Natural killer cell (primary cell): ENCODE results near the gene TPO. TPM values are rescaled to one million over a fixed set of nuclear protein-coding genes. Genes with fewer than 3 reads are reported as not detected.

Source experiments
- ATAC-seq, 3 donors: fragments of 150-1000 bp in 2 of 3; fragments of 200-7000 bp in 1 of 3; cut with Tn5 transposase; 1 replicate in 1 of 3; 2 replicates in 2 of 3; pipeline ENCODE4 v1.10.0; 2021; ENCODE audit warnings: mild to moderate bottlenecking in 2 of 3, moderate library complexity in 2 of 3
- DNase-seq, 2 donors: peaks; one replicate each; pipeline versions ENCODE4 v3.0.0 to v3.0.0-alpha.2; 2013 to 2021; ENCODE audit warnings: mixed read lengths in 1 of 2
- H3K27ac ChIP-seq: one replicate; pipeline ENCODE4 v1.5.1; 2013; ENCODE audit warnings: mild to moderate bottlenecking, low read length
- H3K27me3 ChIP-seq: one replicate; pipeline ENCODE4 v1.6.1; 2013; ENCODE audit warnings: low read length; ENCODE audit not compliant: control insufficient read depth, insufficient read depth
- H3K36me3 ChIP-seq: one replicate; pipeline ENCODE4 v1.6.1; 2013; ENCODE audit warnings: low read length; ENCODE audit not compliant: control insufficient read depth, insufficient read depth
- H3K4me1 ChIP-seq: one replicate; pipeline ENCODE4 v1.6.1; 2013; ENCODE audit warnings: low read length; ENCODE audit not compliant: control insufficient read depth, insufficient read depth
- H3K4me3 ChIP-seq: one replicate; pipeline ENCODE4 v1.5.1; 2013; ENCODE audit warnings: low read length
- H3K9me3 ChIP-seq: one replicate; pipeline ENCODE4 v1.6.1; 2013; ENCODE audit warnings: low read length; ENCODE audit not compliant: control insufficient read depth, insufficient read depth
- H3K27ac Mint-ChIP-seq, 2 donors: one replicate each; pipeline ENCODE4 v1.8.0; 2022; ENCODE audit warnings: mild to moderate bottlenecking in 2 of 2, mixed read lengths in 2 of 2, moderate library complexity in 1 of 2
- H3K27me3 Mint-ChIP-seq, 2 donors: one replicate each; pipeline ENCODE4 v1.8.0; 2022; ENCODE audit warnings: low read depth in 2 of 2, mixed read lengths in 2 of 2
- H3K36me3 Mint-ChIP-seq: one replicate; pipeline ENCODE4 v1.8.0; 2022; ENCODE audit warnings: mixed read lengths
- H3K4me1 Mint-ChIP-seq, 2 donors: one replicate each; pipeline ENCODE4 v1.8.0; 2022; ENCODE audit warnings: mixed read lengths in 2 of 2
- H3K4me3 Mint-ChIP-seq: one replicate; pipeline ENCODE4 v1.8.0; 2022; ENCODE audit warnings: mild to moderate bottlenecking, moderate library complexity, mixed read lengths
- H3K9me3 Mint-ChIP-seq, 2 donors: one replicate each; pipeline ENCODE4 v1.8.0; 2022; ENCODE audit warnings: mixed read lengths in 2 of 2
- CTCF ChIP-seq: fragments of 200-600 bp; IDR thresholded peaks from one replicate; pipeline ENCODE4 v1.8.0; 2022; ENCODE audit warnings: antibody characterized with exemption
- WGBS: methylation state at CpG from one replicate; pipeline ENCODE4 v1.1.7; 2013; ENCODE audit warnings: missing lambda C conversion rate; ENCODE audit not compliant: insufficient coverage; 5-methylcytosine and 5-hydroxymethylcytosine counted together
- intact Hi-C: fragments of 100-400 bp; cut with micrococcal nuclease; formaldehyde crosslinking; loops from one replicate; pipeline ENCODE4 v1.14.2; 2022
- total RNA-seq, 4 donors: library from RNA; stranded (reverse); fragments of 120-200 nt in 1 of 4; gene quantifications; one replicate each; pipeline versions ENCODE4 v1.2.3 to v1.2.4, GENCODE V29; 2013 to 2022

Gene TPO
- total RNA-seq, 3 donors from 2014 or later (not counting 1 experiment from before 2014, with no cell fraction given), result not detected

DNA sequence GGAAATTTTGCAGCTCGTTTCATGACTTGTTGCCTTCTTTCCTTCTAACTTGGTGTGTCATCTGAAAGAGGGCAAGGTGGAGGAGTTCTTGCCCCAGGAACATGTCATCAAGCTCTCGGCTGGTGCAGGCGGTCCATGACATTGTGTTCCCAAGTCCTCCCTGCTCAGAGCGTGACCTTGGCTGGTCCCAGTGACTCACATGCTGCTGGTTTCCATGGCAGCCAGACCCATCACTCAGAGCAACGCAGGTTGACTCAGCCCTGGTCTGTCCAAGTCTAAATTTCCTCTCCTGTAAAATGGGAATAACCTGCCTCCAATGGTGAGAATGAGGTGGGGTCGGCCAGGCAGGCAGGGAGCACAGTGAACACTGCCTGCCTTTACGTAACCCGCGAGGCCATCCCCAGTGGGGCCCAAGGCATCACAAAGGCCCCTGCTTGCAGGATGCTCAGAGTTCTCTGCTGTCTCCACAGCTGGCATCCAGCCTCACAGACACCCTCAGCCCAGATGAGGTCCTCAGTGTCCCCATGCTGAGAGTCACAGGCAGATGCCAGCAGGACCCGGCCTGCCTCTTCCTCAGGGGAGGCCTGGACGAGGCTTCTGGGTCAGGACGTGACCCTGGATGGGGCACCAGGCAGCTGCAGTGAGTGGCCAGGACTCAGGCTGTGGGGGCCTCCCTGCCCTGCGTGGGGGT lies 143.7 kb downstream of the TPO start:
- WGBS, result 89% methylated on average over 13 of the region's 13 CpGs
- H3K27ac Mint-ChIP-seq, result no peak overlapping the region
- Histone ChIP-seq H3K27me3 (no peaks in the 10 kb centered on the region), H3K9me3 (no peaks in the 10 kb centered on the region), H3K27ac (no peak overlapping the region), H3K4me3 (no peak overlapping the region), H3K36me3 (no peaks in the 10 kb centered on the region), H3K4me1 (peaks cover under 1% of the 10 kb centered on the region)
- intact Hi-C loops, result no loop called here
- H3K27me3 Mint-ChIP-seq, result peaks cover 3 to 5% of the 10 kb centered on the region in 2 donors
- H3K4me3 Mint-ChIP-seq, result no peak overlapping the region
- H3K36me3 Mint-ChIP-seq, result no peaks in the 10 kb centered on the region
- peaks cover 5% of the 10 kb centered on the region in 2 donors for H3K4me1 Mint-ChIP-seq
- TF ChIP-seq CTCF, result no peak
- H3K9me3 Mint-ChIP-seq, result no peaks in the 10 kb centered on the region
- no peak for DNase-seq
- no peak for ATAC-seq

DNA sequence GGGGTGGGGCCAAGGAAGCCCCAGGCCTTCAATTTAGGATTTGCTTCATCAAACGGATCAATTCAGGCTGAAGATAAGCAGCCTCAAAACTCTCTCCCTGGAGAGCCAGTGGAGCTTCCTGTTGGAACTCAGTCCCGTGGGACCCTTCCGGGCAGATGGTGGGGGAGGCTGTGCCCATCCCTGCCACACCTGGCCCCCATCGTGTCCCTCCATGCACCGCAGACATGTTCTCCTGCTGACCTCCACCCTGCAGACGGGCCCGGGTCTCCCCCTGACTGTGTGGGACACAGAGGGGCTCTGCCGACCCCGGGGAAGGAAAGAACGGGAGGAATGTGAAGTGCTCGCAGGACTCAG lies 144.2 kb downstream of the TPO start:
- Mint-ChIP-seq H3K27ac (no peak overlapping the region), H3K36me3 (no peaks in the 10 kb centered on the region), H3K4me3 (no peak overlapping the region), H3K27me3 (peaks cover 0 to 5% of the 10 kb centered on the region in 2 donors), H3K4me1 (peaks cover 5% of the 10 kb centered on the region in 2 donors), H3K9me3 (no peaks in the 10 kb centered on the region)
- no peaks in the 10 kb centered on the region for H3K27me3 ChIP-seq
- H3K27ac ChIP-seq, result no peak overlapping the region
- ATAC-seq, result no peak
- intact Hi-C loops, result no loop called here
- DNase-seq, result no peak
- no peaks in the 10 kb centered on the region for H3K36me3 ChIP-seq
- WGBS, result 91% methylated on average over 11 of the region's 11 CpGs
- H3K9me3 ChIP-seq, result no peaks in the 10 kb centered on the region
- peaks cover 6% of the 10 kb centered on the region for H3K4me1 ChIP-seq
- H3K4me3 ChIP-seq, result no peak overlapping the region
- no peak for TF ChIP-seq CTCF

DNA sequence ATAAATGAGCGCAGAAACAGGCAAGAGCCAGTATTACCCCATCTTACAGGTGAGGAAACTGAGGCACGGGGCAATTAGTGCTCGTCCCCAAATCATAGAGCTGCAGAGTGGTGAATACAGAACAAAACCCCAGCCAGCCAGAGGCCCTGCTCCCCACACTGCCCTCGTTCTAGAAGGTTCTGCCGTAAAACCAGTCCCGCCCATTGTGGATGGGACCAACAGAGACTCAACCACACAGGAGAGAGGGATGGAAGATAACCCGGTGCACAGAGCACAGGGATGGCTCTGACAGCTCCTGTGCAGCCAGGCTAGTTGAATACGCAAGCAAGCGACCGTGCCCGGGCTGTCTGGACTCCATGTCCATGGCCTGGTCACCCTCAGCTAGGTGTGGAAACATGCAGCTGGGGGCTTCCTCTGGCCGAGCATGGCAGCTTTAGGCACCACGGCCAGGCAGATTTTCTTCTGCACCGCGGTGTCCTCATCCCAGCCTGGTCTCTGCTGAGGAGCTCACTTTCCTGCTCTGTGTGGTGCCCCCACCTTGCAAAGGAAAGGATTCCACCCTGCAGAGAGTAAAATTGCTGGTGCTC lies 146.4 kb downstream of the TPO start:
- H3K4me1 Mint-ChIP-seq, result peaks cover 13 to 17% of the 10 kb centered on the region in 2 donors
- Histone ChIP-seq H3K4me1 (peaks cover 23% of the 10 kb centered on the region), H3K9me3 (no peaks in the 10 kb centered on the region), H3K27ac (no peak overlapping the region), H3K4me3 (no peak overlapping the region), H3K36me3 (no peaks in the 10 kb centered on the region), H3K27me3 (no peaks in the 10 kb centered on the region)
- no peak overlapping the region for H3K4me3 Mint-ChIP-seq
- 89% methylated on average over 15 of the region's 15 CpGs for WGBS
- H3K9me3 Mint-ChIP-seq, result no peaks in the 10 kb centered on the region
- peaks cover 0 to 5% of the 10 kb centered on the region in 2 donors for H3K27me3 Mint-ChIP-seq
- TF ChIP-seq CTCF, result no peak
- no peaks in the 10 kb centered on the region for H3K36me3 Mint-ChIP-seq
- DNase-seq (no peak), ATAC-seq (no peak)
- intact Hi-C loops, result no loop called here
- H3K27ac Mint-ChIP-seq, result no peak overlapping the region
